ENCODE data around the gene STN1.

- TF ChIP-seq POLR2A (IDR thresholded peaks at IDR 0.05) (no peak), CTCF (IDR thresholded peaks at IDR 0.05) (no peak)
Observed at GRCh38 chr10:103833731-103834365, 84.1 kb downstream of the STN1 start.
